Measurements from ENCODE around the gene MKRN2OS. TPM values are rescaled to one million over a fixed set of nuclear protein-coding genes. Genes with fewer than 3 reads are reported as not detected.

Gene MKRN2OS
- polyA plus RNA-seq, 2 donors, result 6.0 to 9.0 TPM

DNA sequence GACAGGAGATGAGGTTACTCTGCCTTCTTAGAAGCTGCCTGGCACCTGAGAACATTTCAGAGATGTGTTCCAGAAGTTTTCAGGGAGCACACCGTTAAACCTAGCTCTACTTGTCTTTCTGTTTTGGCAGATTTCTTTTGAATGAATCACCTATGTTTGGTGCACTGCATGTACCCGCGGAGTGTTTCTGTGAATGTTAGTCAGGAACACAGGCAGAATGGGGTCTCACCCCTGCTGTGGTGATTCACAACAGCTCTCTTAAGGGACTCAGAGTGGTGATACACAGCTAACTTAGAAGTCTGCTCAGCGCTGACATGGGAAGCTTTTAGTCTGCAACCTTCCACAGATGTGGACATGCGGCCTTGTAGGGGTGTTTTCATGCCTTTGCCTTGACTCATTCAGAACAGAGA lies 37.0 kb downstream of the MKRN2OS start:
- H3K36me3 ChIP-seq (ENCODE audit: control insufficient read depth in 2 of 2, insufficient read depth in 2 of 2, low read length in 1 of 2), result peaks cover 7 to 10% of the 10 kb centered on the region in 2 donors
- peaks cover 0 to 2% of the 10 kb centered on the region in 2 donors for H3K9me3 ChIP-seq (ENCODE audit: control insufficient read depth in 2 of 2, insufficient read depth in 1 of 2, low read depth in 1 of 2, low read length in 1 of 2)
- peaks cover 2 to 4% of the 10 kb centered on the region in 2 donors for H3K4me1 ChIP-seq (ENCODE audit: control insufficient read depth in 2 of 2, insufficient read depth in 2 of 2, low read length in 1 of 2)
- no peaks in the 10 kb centered on the region for H3K27me3 ChIP-seq (ENCODE audit: control insufficient read depth in 1 of 2, insufficient read depth in 2 of 2, low read length in 2 of 2)
- 55 to 62% methylated on average over 5 of the region's 5 CpGs for WGBS, 2 donors
- H3K27ac ChIP-seq (ENCODE audit: low read depth in 2 of 2, low read length in 1 of 2), result peak overlapping the region; percentile 2 to 15
- H3K4me3 ChIP-seq (ENCODE audit: low read depth in 1 of 2, low read length in 2 of 2), result no peak overlapping the region

GRCh38 chr3:12507591-12508281 lies 37.6 kb downstream of the MKRN2OS start:
- WGBS, 2 donors, result 78 to 86% methylated on average over 8 of the region's 8 CpGs
- Histone ChIP-seq H3K4me3 (ENCODE audit: low read depth in 1 of 2, low read length in 2 of 2) (no peak overlapping the region), H3K27ac (ENCODE audit: low read depth in 2 of 2, low read length in 1 of 2) (peak overlapping the region in 1 of 2 donors; percentile 2), H3K9me3 (ENCODE audit: control insufficient read depth in 2 of 2, insufficient read depth in 1 of 2, low read depth in 1 of 2, low read length in 1 of 2) (peaks cover 0 to 2% of the 10 kb centered on the region in 2 donors), H3K36me3 (ENCODE audit: control insufficient read depth in 2 of 2, insufficient read depth in 2 of 2, low read length in 1 of 2) (peaks cover 9 to 12% of the 10 kb centered on the region in 2 donors), H3K27me3 (ENCODE audit: control insufficient read depth in 1 of 2, insufficient read depth in 2 of 2, low read length in 2 of 2) (no peaks in the 10 kb centered on the region), H3K4me1 (ENCODE audit: control insufficient read depth in 2 of 2, insufficient read depth in 2 of 2, low read length in 1 of 2) (peaks cover 2 to 4% of the 10 kb centered on the region in 2 donors)

DNA sequence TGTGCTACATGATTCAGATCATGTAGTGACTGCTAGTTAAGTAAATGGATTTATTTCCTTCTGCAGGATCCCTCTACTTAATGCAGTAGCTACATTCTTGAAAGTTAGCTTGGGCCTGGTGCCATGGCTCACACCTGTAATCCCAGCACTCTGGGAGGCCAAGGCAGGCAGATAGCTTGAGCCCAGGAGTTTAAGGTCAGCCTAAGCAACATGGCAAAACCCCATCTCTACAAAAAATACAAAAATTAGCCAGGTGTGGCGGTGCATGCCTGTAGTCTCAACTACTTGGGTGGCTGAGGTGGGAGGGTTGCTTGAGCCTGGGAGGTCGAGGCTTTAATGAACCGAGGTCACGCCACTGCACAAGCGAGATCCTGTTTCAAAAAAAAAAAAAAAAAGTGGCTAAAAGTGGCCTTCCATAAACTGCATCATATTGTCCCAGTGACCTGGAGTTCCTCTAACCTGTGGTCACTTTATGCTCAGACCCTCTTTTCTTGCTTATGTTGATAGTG lies 39.0 kb downstream of the MKRN2OS start:
- H3K27ac ChIP-seq (ENCODE audit: low read depth in 2 of 2, low read length in 1 of 2), result no peak overlapping the region
- no peak overlapping the region for H3K4me3 ChIP-seq (ENCODE audit: low read depth in 1 of 2, low read length in 2 of 2)
- H3K9me3 ChIP-seq (ENCODE audit: control insufficient read depth in 2 of 2, insufficient read depth in 1 of 2, low read depth in 1 of 2, low read length in 1 of 2), result peaks cover 0 to 2% of the 10 kb centered on the region in 2 donors
- peaks cover 2 to 4% of the 10 kb centered on the region in 2 donors for H3K4me1 ChIP-seq (ENCODE audit: control insufficient read depth in 2 of 2, insufficient read depth in 2 of 2, low read length in 1 of 2)
- WGBS, 2 donors, result 95 to 99% methylated on average over 5 of the region's 5 CpGs
- H3K27me3 ChIP-seq (ENCODE audit: control insufficient read depth in 1 of 2, insufficient read depth in 2 of 2, low read length in 2 of 2), result no peaks in the 10 kb centered on the region
- H3K36me3 ChIP-seq (ENCODE audit: control insufficient read depth in 2 of 2, insufficient read depth in 2 of 2, low read length in 1 of 2), result peaks cover 9 to 12% of the 10 kb centered on the region in 2 donors

DNA sequence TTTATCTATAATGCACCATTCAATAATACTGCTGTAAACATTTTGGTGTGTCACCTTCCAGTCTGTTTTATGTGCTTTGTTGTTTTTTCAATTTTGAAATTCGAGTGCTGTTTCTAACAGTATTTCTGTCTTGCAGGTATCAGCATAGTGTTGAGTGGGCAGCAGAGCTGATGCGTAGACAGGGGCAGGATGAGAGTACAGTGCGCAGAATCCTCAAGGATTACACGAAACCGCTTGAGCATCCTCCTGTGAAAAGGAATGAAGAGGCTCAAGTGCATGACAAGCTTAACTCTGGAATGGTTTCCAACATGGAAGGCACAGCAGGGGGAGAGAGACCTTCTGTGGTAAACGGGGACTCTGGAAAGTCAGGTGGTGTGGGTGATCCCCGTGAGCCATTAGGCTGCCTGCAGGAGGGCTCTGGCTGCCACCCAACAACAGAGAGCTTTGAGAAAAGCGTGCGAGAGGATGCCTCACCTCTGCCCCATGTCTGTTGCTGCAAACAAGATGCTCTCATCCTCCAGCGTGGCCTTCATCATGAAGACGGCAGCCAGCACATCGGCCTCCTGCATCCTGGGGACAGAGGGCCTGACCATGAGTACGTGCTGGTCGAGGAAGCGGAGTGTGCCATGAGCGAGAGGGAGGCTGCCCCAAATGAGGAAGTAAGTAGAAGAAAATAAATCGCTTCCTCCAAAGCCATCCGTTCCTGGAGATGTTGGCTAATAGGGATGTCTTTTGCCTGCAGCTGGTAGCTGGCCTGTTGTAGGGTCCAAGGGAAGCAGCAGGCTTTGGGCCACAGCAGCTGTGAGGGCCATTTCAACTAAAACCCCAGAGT lies 42.0 kb downstream of the MKRN2OS start:
- Histone ChIP-seq H3K27ac (ENCODE audit: low read depth in 2 of 2, low read length in 1 of 2) (no peak overlapping the region), H3K27me3 (ENCODE audit: control insufficient read depth in 1 of 2, insufficient read depth in 2 of 2, low read length in 2 of 2) (no peaks in the 10 kb centered on the region), H3K9me3 (ENCODE audit: control insufficient read depth in 2 of 2, insufficient read depth in 1 of 2, low read depth in 1 of 2, low read length in 1 of 2) (peaks cover 0 to 2% of the 10 kb centered on the region in 2 donors), H3K4me3 (ENCODE audit: low read depth in 1 of 2, low read length in 2 of 2) (no peak overlapping the region), H3K4me1 (ENCODE audit: control insufficient read depth in 2 of 2, insufficient read depth in 2 of 2, low read length in 1 of 2) (peaks cover 2 to 4% of the 10 kb centered on the region in 2 donors), H3K36me3 (ENCODE audit: control insufficient read depth in 2 of 2, insufficient read depth in 2 of 2, low read length in 1 of 2) (peaks cover 6 to 19% of the 10 kb centered on the region in 2 donors)
- WGBS, 2 donors, result 90 to 92% methylated on average over 18 of the region's 18 CpGs

- H3K36me3 ChIP-seq (ENCODE audit: control insufficient read depth in 2 of 2, insufficient read depth in 2 of 2, low read length in 1 of 2), result peaks cover 10 to 19% of the 10 kb centered on the region in 2 donors
- 82 to 86% methylated on average over 7 of the region's 7 CpGs for WGBS, 2 donors
- H3K9me3 ChIP-seq (ENCODE audit: control insufficient read depth in 2 of 2, insufficient read depth in 1 of 2, low read depth in 1 of 2, low read length in 1 of 2), result no peaks in the 10 kb centered on the region
- H3K27me3 ChIP-seq (ENCODE audit: control insufficient read depth in 1 of 2, insufficient read depth in 2 of 2, low read length in 2 of 2), result no peaks in the 10 kb centered on the region
- no peaks in the 10 kb centered on the region for H3K4me1 ChIP-seq (ENCODE audit: control insufficient read depth in 2 of 2, insufficient read depth in 2 of 2, low read length in 1 of 2)
- no peak overlapping the region for H3K27ac ChIP-seq (ENCODE audit: low read depth in 2 of 2, low read length in 1 of 2)
- no peak overlapping the region for H3K4me3 ChIP-seq (ENCODE audit: low read depth in 1 of 2, low read length in 2 of 2)
These were observed 43.8 kb downstream of the MKRN2OS start for GRCh38 chr3:12501360-12502020.

DNA sequence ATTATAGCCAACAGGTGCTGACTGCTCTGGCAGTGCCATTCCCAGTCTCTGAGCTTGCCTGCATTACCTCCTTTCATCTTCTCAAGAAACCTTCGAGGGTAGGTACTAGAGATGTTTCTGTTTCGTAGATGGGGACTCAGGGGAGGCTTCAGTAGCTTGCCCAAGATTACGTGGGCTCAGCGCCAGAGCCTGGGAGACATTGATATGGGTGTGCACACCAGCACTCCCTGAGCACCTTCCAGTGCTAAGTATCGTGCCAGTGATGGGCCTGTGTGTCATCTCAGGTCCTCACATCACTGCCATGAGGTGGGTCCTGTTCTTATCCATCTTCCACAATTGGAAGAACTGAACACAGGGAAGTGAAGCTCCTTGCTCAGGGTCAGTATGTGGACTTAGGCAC lies 45.8 kb downstream of the MKRN2OS start:
- H3K27me3 ChIP-seq (ENCODE audit: control insufficient read depth in 1 of 2, insufficient read depth in 2 of 2, low read length in 2 of 2), result no peaks in the 10 kb centered on the region
- H3K4me1 ChIP-seq (ENCODE audit: control insufficient read depth in 2 of 2, insufficient read depth in 2 of 2, low read length in 1 of 2), result no peaks in the 10 kb centered on the region
- H3K4me3 ChIP-seq (ENCODE audit: low read depth in 1 of 2, low read length in 2 of 2), result no peak overlapping the region
- no peaks in the 10 kb centered on the region for H3K9me3 ChIP-seq (ENCODE audit: control insufficient read depth in 2 of 2, insufficient read depth in 1 of 2, low read depth in 1 of 2, low read length in 1 of 2)
- 92 to 94% methylated on average over 5 of the region's 5 CpGs for WGBS, 2 donors
- H3K27ac ChIP-seq (ENCODE audit: low read depth in 2 of 2, low read length in 1 of 2), result no peak overlapping the region
- peaks cover 9 to 23% of the 10 kb centered on the region in 2 donors for H3K36me3 ChIP-seq (ENCODE audit: control insufficient read depth in 2 of 2, insufficient read depth in 2 of 2, low read length in 1 of 2)

GRCh38 chr3:12496453-12496761 lies 48.9 kb downstream of the MKRN2OS start:
- no peaks in the 10 kb centered on the region for H3K27me3 ChIP-seq (ENCODE audit: control insufficient read depth in 1 of 2, insufficient read depth in 2 of 2, low read length in 2 of 2)
- no peak overlapping the region for H3K4me3 ChIP-seq (ENCODE audit: low read depth in 1 of 2, low read length in 2 of 2)
- WGBS, 2 donors, result 83 to 92% methylated on average over 1 of the region's 1 CpG
- H3K9me3 ChIP-seq (ENCODE audit: control insufficient read depth in 2 of 2, insufficient read depth in 1 of 2, low read depth in 1 of 2, low read length in 1 of 2), result no peaks in the 10 kb centered on the region
- no peak overlapping the region for H3K27ac ChIP-seq (ENCODE audit: low read depth in 2 of 2, low read length in 1 of 2)
- H3K4me1 ChIP-seq (ENCODE audit: control insufficient read depth in 2 of 2, insufficient read depth in 2 of 2, low read length in 1 of 2), result no peaks in the 10 kb centered on the region
- H3K36me3 ChIP-seq (ENCODE audit: control insufficient read depth in 2 of 2, insufficient read depth in 2 of 2, low read length in 1 of 2), result peaks cover 6 to 18% of the 10 kb centered on the region in 2 donors

DNA sequence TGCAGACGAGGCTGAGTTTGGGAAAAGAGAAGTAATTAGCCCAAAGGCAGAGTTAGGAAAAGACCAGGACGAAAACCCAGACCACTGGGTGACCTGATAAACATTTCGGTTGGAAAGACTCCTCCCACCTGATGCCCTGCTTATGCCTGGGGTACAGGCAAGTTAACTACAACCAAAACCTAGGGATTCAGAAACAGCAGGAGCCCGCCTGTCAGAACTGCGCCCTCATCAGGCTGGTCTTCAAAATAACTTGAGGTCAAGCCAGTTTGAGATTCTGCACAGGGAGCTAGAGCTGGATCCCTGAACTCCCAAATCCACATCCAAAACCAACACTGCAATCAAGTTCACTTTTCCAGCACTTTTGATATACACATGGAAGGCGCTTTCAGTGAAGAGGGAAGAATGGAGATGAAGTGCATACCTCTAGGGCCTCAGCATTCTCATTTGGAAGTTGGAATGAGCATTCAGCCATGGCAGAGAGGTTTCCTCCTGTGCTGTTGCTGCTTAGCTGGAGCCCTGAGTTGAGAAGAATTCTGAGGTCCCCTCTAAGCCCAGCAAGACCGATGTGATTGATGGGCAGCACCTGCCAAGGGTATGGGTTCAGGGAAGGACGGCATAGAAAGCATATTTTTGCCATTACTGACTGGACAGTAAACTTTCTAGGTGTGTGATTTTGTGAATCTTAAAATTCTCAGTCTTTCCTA lies 49.4 kb downstream of the MKRN2OS start:
- WGBS, 2 donors, result 92 to 96% methylated on average over 8 of the region's 8 CpGs

GRCh38 chr3:12490547-12490946 lies 54.8 kb downstream of the MKRN2OS start:
- 92 to 95% methylated on average over 3 of the region's 3 CpGs for WGBS, 2 donors
- no peaks in the 10 kb centered on the region for H3K27me3 ChIP-seq (ENCODE audit: control insufficient read depth in 1 of 2, insufficient read depth in 2 of 2, low read length in 2 of 2)
- peaks cover 0 to 5% of the 10 kb centered on the region in 2 donors for H3K36me3 ChIP-seq (ENCODE audit: control insufficient read depth in 2 of 2, insufficient read depth in 2 of 2, low read length in 1 of 2)
- no peak overlapping the region for H3K4me3 ChIP-seq (ENCODE audit: low read depth in 1 of 2, low read length in 2 of 2)
- no peaks in the 10 kb centered on the region for H3K4me1 ChIP-seq (ENCODE audit: control insufficient read depth in 2 of 2, insufficient read depth in 2 of 2, low read length in 1 of 2)
- H3K9me3 ChIP-seq (ENCODE audit: control insufficient read depth in 2 of 2, insufficient read depth in 1 of 2, low read depth in 1 of 2, low read length in 1 of 2), result no peaks in the 10 kb centered on the region
- H3K27ac ChIP-seq (ENCODE audit: low read depth in 2 of 2, low read length in 1 of 2), result no peak overlapping the region

More for the DNA sequence above, 49.4 kb downstream of the MKRN2OS start:
- Histone ChIP-seq H3K36me3 (ENCODE audit: control insufficient read depth in 2 of 2, insufficient read depth in 2 of 2, low read length in 1 of 2) (peaks cover 6 to 19% of the 10 kb centered on the region in 2 donors), H3K9me3 (ENCODE audit: control insufficient read depth in 2 of 2, insufficient read depth in 1 of 2, low read depth in 1 of 2, low read length in 1 of 2) (no peaks in the 10 kb centered on the region), H3K27me3 (ENCODE audit: control insufficient read depth in 1 of 2, insufficient read depth in 2 of 2, low read length in 2 of 2) (no peaks in the 10 kb centered on the region), H3K4me1 (ENCODE audit: control insufficient read depth in 2 of 2, insufficient read depth in 2 of 2, low read length in 1 of 2) (no peaks in the 10 kb centered on the region), H3K27ac (ENCODE audit: low read depth in 2 of 2, low read length in 1 of 2) (no peak overlapping the region), H3K4me3 (ENCODE audit: low read depth in 1 of 2, low read length in 2 of 2) (no peak overlapping the region)
